HG02763 (cell line): Measurements from ENCODE around the gene DHX34.
"Not testable (repeated sequence)": the region's sequence is repeated elsewhere in the genome, so short reads cannot be mapped to it uniquely, and the experiment has no call there.

Experiments
- ATAC-seq: cut with Tn5 transposase; IDR thresholded peaks from one replicate; pipeline ENCODE4 v1.9.1; 2021; ENCODE audit warnings: mild to moderate bottlenecking, moderate library complexity; ENCODE audit not compliant: unreplicated experiment

DHX34 gene

GRCh38 chr19:47384533-47384932 lies 35.4 kb downstream of the DHX34 start:
- not testable (repeated sequence) for ATAC-seq

GRCh38 chr19:47386582-47386981 lies 37.5 kb downstream of the DHX34 start:
- ATAC-seq: not testable (repeated sequence)

GRCh38 chr19:47387623-47388022 lies 38.5 kb downstream of the DHX34 start:
- not testable (repeated sequence) for ATAC-seq

GRCh38 chr19:47388721-47389120 lies 39.6 kb downstream of the DHX34 start:
- not testable (repeated sequence) for ATAC-seq

- ATAC-seq: no peak
Observed at GRCh38 chr19:47389150-47389556, 40.0 kb downstream of the DHX34 start.

GRCh38 chr19:47390533-47391488 lies 41.7 kb downstream of the DHX34 start:
- no peak for ATAC-seq

GRCh38 chr19:47391510-47392223 lies 42.6 kb downstream of the DHX34 start:
- no peak for ATAC-seq

- no peak for ATAC-seq
Observed at GRCh38 chr19:47398707-47399597, 49.8 kb downstream of the DHX34 start.

GRCh38 chr19:47402504-47402903 lies 53.4 kb downstream of the DHX34 start:
- no peak for ATAC-seq

GRCh38 chr19:47404334-47405196 lies 55.5 kb downstream of the DHX34 start:
- no peak for ATAC-seq

- ATAC-seq: no peak
Observed at GRCh38 chr19:47405197-47405550, 56.1 kb downstream of the DHX34 start.

- no peak for ATAC-seq
Observed at GRCh38 chr19:47405854-47406417, 56.8 kb downstream of the DHX34 start.

GRCh38 chr19:47406711-47407416 lies 57.7 kb downstream of the DHX34 start:
- no peak for ATAC-seq

- no peak for ATAC-seq
Observed at GRCh38 chr19:47407417-47407774, 58.3 kb downstream of the DHX34 start.

- ATAC-seq: no peak
Observed at GRCh38 chr19:47408156-47408938, 59.2 kb downstream of the DHX34 start.

- ATAC-seq: no peak
Observed at GRCh38 chr19:47411101-47411500, 62.0 kb downstream of the DHX34 start.

- ATAC-seq: not testable (repeated sequence)
Observed at GRCh38 chr19:47411696-47412095, 62.6 kb downstream of the DHX34 start.

- no peak for ATAC-seq
Observed at GRCh38 chr19:47413941-47414340, 64.8 kb downstream of the DHX34 start.
